ENCODE data around the gene GABRR2.

GRCh38 chr6:89290401-89291155, 24.5 kb downstream of the GABRR2 start:
- TF ChIP-seq, protein P1, sequence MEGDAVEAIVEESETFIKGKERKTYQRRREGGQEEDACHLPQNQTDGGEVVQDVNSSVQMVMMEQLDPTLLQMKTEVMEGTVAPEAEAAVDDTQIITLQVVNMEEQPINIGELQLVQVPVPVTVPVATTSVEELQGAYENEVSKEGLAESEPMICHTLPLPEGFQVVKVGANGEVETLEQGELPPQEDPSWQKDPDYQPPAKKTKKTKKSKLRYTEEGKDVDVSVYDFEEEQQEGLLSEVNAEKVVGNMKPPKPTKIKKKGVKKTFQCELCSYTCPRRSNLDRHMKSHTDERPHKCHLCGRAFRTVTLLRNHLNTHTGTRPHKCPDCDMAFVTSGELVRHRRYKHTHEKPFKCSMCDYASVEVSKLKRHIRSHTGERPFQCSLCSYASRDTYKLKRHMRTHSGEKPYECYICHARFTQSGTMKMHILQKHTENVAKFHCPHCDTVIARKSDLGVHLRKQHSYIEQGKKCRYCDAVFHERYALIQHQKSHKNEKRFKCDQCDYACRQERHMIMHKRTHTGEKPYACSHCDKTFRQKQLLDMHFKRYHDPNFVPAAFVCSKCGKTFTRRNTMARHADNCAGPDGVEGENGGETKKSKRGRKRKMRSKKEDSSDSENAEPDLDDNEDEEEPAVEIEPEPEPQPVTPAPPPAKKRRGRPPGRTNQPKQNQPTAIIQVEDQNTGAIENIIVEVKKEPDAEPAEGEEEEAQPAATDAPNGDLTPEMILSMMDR (conservative IDR thresholded peaks at IDR 0.05; ENCODE audit: low read depth, low read length), result no peak
- no peak for TF ChIP-seq EZH2 (IDR thresholded peaks at IDR 0.05; ENCODE audit: low read length, unreplicated experiment)
